BLaER1 treated with 17β-estradiol and CSF1 and Interleukin-3, amounts not matched to agents 10 nM and 100 nM (cell line): ENCODE results near the gene DTNBP1.
A peak's percentile ranks its signal among the peaks of the same experiment; 100 is the strongest.

Source experiments
- H3K27ac ChIP-seq, 11 experiments: shearing (Covaris generic); formaldehyde crosslinking; 2 replicates each; pipeline ENCODE4 v1.8.1; 2022
- H3K27me3 ChIP-seq, 11 experiments: shearing (Covaris generic); formaldehyde crosslinking; 2 replicates each; pipeline ENCODE4 v1.8.1; 2022
- H3K36me3 ChIP-seq, 11 experiments: shearing (Covaris generic); formaldehyde crosslinking; 2 replicates each; pipeline ENCODE4 v1.8.1; 2022
- H3K4me1 ChIP-seq, 10 experiments: shearing (Covaris generic); formaldehyde crosslinking; 2 replicates each; pipeline ENCODE4 v1.8.1; 2022
- H3K4me2 ChIP-seq, 11 experiments: shearing (Covaris generic); formaldehyde crosslinking; 2 replicates each; pipeline ENCODE4 v1.8.1; 2022
- H3K4me3 ChIP-seq, 10 experiments: shearing (Covaris generic); formaldehyde crosslinking; 2 replicates each; pipeline ENCODE4 v1.8.1; 2022
- H3K9ac ChIP-seq, 11 experiments: shearing (Covaris generic); formaldehyde crosslinking; 2 replicates each; pipeline ENCODE4 v1.8.1; 2022
- H3K9me3 ChIP-seq, 11 experiments: shearing (Covaris generic); formaldehyde crosslinking; replicated peaks in 1 of 11; 2 replicates each; pipeline ENCODE4 v1.8.1; 2022
- H4K20me1 ChIP-seq, 11 experiments: shearing (Covaris generic); formaldehyde crosslinking; 2 replicates each; pipeline ENCODE4 v1.8.1; 2022
- Cebpa-rat ChIP-seq, 11 experiments: shearing (Covaris generic); IDR thresholded peaks; 2 replicates each; pipeline ENCODE4 v1.8.1; 2022

Gene DTNBP1

DNA sequence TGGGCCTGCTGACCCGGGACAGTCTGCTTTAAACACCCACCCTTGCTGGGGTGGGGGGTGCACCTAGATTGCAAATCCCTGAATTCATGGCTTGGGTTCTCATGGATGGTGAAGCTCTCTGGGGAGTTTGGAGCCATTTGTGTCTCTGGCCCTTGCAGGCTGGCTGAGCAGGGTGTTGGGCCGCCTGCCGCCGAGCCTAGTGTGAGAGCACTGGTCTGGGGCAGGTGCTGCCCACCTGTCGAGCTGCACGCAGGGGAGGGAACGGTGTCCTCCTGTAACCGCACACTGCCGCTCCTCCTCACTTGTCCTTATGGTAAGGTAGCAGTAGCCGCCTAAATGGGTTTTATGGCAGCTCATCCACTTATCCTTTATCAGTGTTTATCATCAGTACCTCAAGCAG, 143.9 kb downstream of the DTNBP1 start:
- Histone ChIP-seq H3K36me3 (peaks cover 97 to 100% (median 100%) of the 10 kb centered on the region in 11 experiments), H3K4me2 (no peak overlapping the region), H3K27ac (no peak overlapping the region), H3K4me1 (peaks cover 6 to 35% (median 16%) of the 10 kb centered on the region in 10 experiments; a peak in 17 of 20 replicates), H3K9me3 (no peaks in the 10 kb centered on the region), H3K4me3 (no peak overlapping the region), H3K27me3 (no peaks in the 10 kb centered on the region), H3K9ac (no peak overlapping the region), H4K20me1 (peaks cover 0 to 75% (median 58%) of the 10 kb centered on the region in 11 experiments; a peak in 16 of 22 replicates)
- no peak for TF ChIP-seq Cebpa-rat (IDR thresholded peaks at IDR 0.05)

DNA sequence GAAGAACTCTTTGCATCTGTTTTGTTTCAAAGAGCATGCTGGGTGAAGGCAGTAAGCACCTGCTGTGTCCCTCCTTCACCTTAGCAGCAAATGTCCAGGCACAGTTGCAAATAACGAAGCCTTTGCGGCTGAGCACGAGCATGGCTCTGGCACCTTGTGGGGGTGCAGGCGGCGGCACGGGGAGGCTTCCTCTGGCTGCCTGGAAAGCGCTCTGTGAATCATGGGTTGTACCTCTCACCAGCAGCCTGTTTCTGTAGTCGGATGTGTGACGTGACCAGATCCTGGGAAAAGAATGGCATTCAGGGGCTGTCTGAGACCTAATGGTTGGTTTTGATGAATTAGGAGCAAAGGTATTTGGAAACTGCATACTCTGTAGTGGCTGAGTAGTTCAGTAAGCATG, 144.8 kb downstream of the DTNBP1 start:
- no peak overlapping the region for H3K4me2 ChIP-seq
- peaks cover 8 to 35% (median 16%) of the 10 kb centered on the region in 10 experiments; a peak in 18 of 20 replicates for H3K4me1 ChIP-seq
- no peaks in the 10 kb centered on the region for H3K9me3 ChIP-seq
- TF ChIP-seq Cebpa-rat (IDR thresholded peaks at IDR 0.05), result no peak
- peaks cover 0 to 84% (median 66%) of the 10 kb centered on the region in 11 experiments; a peak in 17 of 22 replicates for H4K20me1 ChIP-seq
- no peak overlapping the region for H3K27ac ChIP-seq
- no peak overlapping the region for H3K9ac ChIP-seq
- H3K27me3 ChIP-seq, result no peaks in the 10 kb centered on the region
- H3K36me3 ChIP-seq, result peaks cover 97 to 100% (median 100%) of the 10 kb centered on the region in 11 experiments
- H3K4me3 ChIP-seq, result no peak overlapping the region

DNA sequence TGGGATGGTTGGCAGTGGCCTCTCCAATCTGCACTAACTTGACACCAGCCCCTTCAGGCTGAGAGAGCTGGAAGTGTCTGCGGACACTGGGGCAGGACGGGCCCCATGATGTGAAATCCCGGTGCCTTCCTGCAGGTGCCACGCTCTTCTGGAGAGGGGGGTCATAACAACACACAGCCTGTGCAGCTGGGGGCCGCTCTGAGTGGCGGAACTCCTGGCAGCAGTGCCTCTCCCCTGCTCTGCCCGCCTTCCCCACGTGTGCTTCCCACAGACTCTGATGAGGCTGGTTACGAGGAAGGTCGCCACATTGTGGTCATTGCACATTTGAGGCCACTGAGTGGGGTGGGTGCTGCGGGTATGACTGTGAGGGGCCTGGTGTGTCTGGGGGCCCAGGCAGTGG, 145.2 kb downstream of the DTNBP1 start:
- H3K4me3 ChIP-seq, result no peak overlapping the region
- H3K27ac ChIP-seq, result no peak overlapping the region
- peaks cover 9 to 35% (median 17%) of the 10 kb centered on the region in 10 experiments; a peak in 18 of 20 replicates for H3K4me1 ChIP-seq
- peaks cover 97 to 100% (median 100%) of the 10 kb centered on the region in 11 experiments for H3K36me3 ChIP-seq
- peaks cover 0 to 84% (median 67%) of the 10 kb centered on the region in 11 experiments; a peak in 17 of 22 replicates for H4K20me1 ChIP-seq
- no peak overlapping the region for H3K9ac ChIP-seq
- H3K9me3 ChIP-seq, result no peaks in the 10 kb centered on the region
- TF ChIP-seq Cebpa-rat (IDR thresholded peaks at IDR 0.05), result no peak
- H3K27me3 ChIP-seq, result no peaks in the 10 kb centered on the region
- H3K4me2 ChIP-seq, result no peak overlapping the region

DNA sequence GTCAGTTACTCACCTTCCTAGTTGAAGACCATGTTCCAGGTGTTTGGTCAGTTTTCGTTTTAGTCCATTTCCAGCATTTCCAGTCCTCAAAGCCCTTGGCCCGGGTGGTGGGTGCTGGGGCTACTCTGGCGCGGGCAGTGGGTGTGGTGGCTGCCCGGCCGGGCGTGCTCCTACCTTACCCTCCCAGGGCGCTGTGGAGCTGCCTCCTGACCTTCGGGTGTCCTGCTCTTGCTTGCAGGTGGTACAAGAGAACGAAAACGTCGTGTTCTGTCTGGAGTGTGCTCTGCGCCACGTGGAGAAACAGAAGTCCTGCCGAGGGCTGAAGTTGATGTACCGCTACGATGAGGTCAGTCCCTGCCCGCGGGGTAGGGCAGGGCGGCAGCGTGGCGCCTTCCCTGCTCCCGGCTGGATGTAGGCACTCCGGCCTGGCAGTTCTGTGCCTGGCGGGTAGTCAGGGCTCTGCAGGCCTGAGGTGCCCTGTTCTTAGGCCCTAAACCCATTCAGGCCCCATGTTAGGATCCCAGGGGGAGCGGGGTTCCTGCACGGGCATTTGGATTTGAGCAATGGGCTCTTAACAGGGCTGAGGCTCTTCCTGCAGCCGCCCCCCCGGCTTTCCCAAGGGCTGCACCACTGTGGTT, 145.8 kb downstream of the DTNBP1 start:
- Histone ChIP-seq H4K20me1 (peaks cover 0 to 84% (median 66%) of the 10 kb centered on the region in 11 experiments; a peak in 18 of 22 replicates), H3K27me3 (no peaks in the 10 kb centered on the region), H3K36me3 (peaks cover 98 to 100% (median 100%) of the 10 kb centered on the region in 11 experiments), H3K9ac (no peak overlapping the region), H3K4me2 (no peak overlapping the region), H3K4me3 (no peak overlapping the region), H3K27ac (no peak overlapping the region), H3K9me3 (no peaks in the 10 kb centered on the region), H3K4me1 (peaks cover 4 to 35% (median 17%) of the 10 kb centered on the region in 10 experiments; a peak in 18 of 20 replicates)
- no peak for TF ChIP-seq Cebpa-rat (IDR thresholded peaks at IDR 0.05)

DNA sequence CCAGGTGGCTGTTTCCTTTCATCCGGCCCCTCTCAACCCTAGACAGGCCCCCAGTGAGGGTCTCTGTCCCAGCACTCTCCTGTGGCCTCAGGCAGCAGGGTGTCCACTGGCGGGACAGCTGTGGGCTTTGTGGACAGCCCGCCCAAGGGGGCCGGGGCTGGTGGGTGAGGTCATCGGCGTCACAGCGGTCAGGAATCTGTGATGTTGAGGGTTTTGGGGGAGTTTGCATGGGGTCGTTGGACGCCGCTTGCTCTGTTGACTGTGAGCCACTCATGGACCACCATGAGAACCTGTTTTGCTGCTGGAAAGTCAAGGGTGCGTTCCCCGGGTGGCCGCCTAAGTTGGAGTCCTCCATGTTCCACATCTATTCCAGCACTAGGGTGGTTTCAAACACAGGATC, 146.4 kb downstream of the DTNBP1 start:
- no peak for TF ChIP-seq Cebpa-rat (IDR thresholded peaks at IDR 0.05)
- H3K36me3 ChIP-seq, result peaks cover 98 to 100% (median 100%) of the 10 kb centered on the region in 11 experiments

DNA sequence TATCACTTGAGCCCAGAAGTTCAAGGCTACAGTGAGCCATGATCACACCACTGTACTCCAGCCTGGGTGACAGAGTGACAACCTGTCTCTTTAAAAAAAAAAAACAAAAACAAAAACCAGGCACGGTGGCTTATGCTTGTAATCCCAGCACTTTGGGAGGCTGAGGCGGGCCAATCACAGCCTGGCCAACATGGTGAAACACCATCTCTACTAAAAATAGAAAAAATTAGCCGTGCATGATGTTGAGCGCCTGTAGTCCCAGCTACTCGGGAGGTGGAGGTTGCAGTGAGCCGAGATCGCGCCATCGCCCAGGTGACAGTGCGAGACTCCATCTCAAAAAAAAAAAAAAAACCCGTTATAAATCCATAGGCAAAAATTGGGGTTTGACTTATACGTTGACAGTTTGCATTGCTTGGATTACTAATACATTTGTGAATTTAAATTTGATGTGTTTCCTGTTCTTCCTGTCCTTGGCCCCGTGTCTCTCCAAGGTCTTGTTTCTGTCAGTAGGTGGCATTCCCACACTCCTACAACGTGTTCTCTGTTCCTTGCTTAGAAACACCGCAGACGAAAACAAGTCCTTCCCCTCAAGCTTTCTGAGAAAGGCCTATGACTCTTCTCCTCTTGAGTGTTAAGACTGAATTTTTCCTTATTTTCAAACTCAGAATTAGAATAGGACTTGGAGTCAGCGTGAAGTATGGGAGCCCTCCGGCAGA, 147.0 kb downstream of the DTNBP1 start:
- Histone ChIP-seq H3K4me2 (no peak overlapping the region), H3K27me3 (no peaks in the 10 kb centered on the region), H4K20me1 (peaks cover 6 to 90% (median 70%) of the 10 kb centered on the region in 11 experiments; a peak in 19 of 22 replicates), H3K9ac (no peak overlapping the region), H3K4me3 (no peak overlapping the region), H3K9me3 (no peaks in the 10 kb centered on the region), H3K27ac (peak overlapping the region in 1 of 11 experiments; percentile 15; a peak in 1 of 22 replicates), H3K4me1 (peaks cover 0 to 29% (median 15%) of the 10 kb centered on the region in 10 experiments; a peak in 14 of 20 replicates), H3K36me3 (peaks cover 98 to 100% (median 100%) of the 10 kb centered on the region in 11 experiments)
- no peak for TF ChIP-seq Cebpa-rat (IDR thresholded peaks at IDR 0.05)

More for the DNA sequence above, 146.4 kb downstream of the DTNBP1 start:
- Histone ChIP-seq H4K20me1 (peaks cover under 1 to 88% (median 64%) of the 10 kb centered on the region in 11 experiments; a peak in 19 of 22 replicates), H3K27ac (no peak overlapping the region), H3K27me3 (no peaks in the 10 kb centered on the region), H3K4me2 (no peak overlapping the region), H3K4me1 (peaks cover 0 to 35% (median 15%) of the 10 kb centered on the region in 10 experiments; a peak in 14 of 20 replicates), H3K9ac (no peak overlapping the region), H3K4me3 (no peak overlapping the region), H3K9me3 (no peaks in the 10 kb centered on the region)

DNA sequence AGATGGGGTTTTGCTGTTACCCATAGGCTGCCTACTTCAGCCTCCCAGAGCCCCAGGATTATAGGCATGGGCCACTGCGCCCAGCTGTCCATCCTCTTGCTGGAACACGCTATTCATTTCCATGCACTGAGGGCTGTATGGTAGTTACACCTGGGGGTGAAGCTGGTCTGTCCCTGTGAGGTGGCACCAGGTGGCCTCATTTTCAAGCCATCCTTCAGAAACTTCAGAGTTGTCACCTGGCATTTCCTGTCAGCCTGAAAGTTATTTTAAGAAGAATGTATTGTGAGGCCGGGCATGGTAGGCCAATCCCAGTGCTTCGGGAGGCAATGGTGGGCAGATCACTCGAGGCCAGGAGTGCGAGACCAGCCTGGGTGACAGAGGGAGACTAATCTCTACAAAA, 147.6 kb downstream of the DTNBP1 start:
- Histone ChIP-seq H3K36me3 (peaks cover 98 to 100% (median 100%) of the 10 kb centered on the region in 11 experiments), H3K27me3 (no peaks in the 10 kb centered on the region), H3K9me3 (no peaks in the 10 kb centered on the region), H4K20me1 (peaks cover 12 to 92% (median 76%) of the 10 kb centered on the region in 11 experiments; a peak in 21 of 22 replicates), H3K27ac (peak overlapping the region in 1 of 11 experiments; percentile 15; a peak in 1 of 22 replicates), H3K4me3 (no peak overlapping the region), H3K4me2 (no peak overlapping the region), H3K4me1 (peaks cover 0 to 27% (median 15%) of the 10 kb centered on the region in 10 experiments; a peak in 14 of 20 replicates), H3K9ac (no peak overlapping the region)
- TF ChIP-seq Cebpa-rat (IDR thresholded peaks at IDR 0.05), result no peak

DNA sequence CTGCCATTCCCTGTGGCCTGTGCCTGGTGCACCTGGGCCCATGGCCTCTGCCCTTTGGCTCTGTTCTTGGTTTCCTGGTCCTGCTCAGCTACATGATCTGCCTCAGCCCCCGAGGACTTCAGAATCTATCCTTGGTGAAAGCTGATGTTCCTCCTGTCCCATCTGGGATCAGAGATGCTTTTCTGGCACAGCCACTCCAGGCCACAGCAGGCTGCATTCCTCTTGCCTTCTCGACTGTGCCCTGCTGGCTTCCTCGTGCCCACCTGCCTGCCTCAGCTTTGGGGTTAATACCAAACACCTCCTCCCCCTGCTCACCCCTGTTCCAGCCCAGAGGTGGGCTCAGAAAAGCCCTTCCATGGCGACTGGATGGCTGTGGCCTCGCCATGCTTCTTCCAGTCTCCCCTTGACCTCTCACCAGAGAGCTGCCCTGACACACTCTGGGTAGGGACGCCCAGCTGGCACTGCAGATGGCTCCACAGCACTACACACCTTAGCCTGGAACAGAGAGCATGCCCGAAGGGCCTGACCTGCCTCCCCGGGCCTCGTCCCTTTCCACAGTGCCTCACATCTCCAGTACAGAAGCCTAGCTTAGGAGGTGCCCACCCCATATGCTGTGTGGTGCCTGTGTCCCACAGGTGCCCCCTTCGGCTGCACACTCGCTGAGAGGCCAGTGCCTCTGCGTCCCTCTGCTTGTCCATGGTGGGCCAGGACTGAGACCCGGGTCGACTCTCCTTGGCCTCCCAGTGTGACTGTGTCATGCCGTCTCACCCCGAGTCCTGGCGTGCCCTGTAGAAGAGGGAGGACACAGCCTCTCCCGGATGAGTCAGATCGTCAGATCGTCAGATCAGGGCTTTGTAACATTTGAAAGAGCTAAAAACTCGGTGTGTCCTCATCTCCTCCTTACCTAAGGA, 148.8 kb downstream of the DTNBP1 start:
- no peak for TF ChIP-seq Cebpa-rat (IDR thresholded peaks at IDR 0.05)
- H3K9me3 ChIP-seq, result no peaks in the 10 kb centered on the region
- H3K36me3 ChIP-seq, result peaks cover 95 to 100% (median 99%) of the 10 kb centered on the region in 11 experiments
- peaks cover 0 to 27% (median 16%) of the 10 kb centered on the region in 10 experiments; a peak in 14 of 20 replicates for H3K4me1 ChIP-seq
- no peak overlapping the region for H3K4me3 ChIP-seq
- H3K27me3 ChIP-seq, result no peaks in the 10 kb centered on the region
- peaks cover 13 to 93% (median 75%) of the 10 kb centered on the region in 11 experiments; a peak in 21 of 22 replicates for H4K20me1 ChIP-seq
- peak overlapping the region in 6 of 11 experiments; percentile 3 to 48 (median 26); a peak in 6 of 22 replicates for H3K27ac ChIP-seq
- no peak overlapping the region for H3K4me2 ChIP-seq
- H3K9ac ChIP-seq, result 0 out of 22 replicates have a peak overlapping the region, but pooled peaks of 1 of the 11 experiments have one; percentile 8
